ENCODE results near the gene CACNB4.
"Not testable (repeated sequence)": the region's sequence is repeated elsewhere in the genome, so short reads cannot be mapped to it uniquely, and the experiment has no call there.

- not testable (repeated sequence) for TF ChIP-seq CTCF (IDR thresholded peaks at IDR 0.05; ENCODE audit: low read length); EZH2 (IDR thresholded peaks at IDR 0.05; ENCODE audit: borderline replicate concordance, low read length)
Observed at GRCh38 chr2:151915629-151916025, 183.2 kb downstream of the CACNB4 start.
